Transverse colon (tissue), 4 donors: ENCODE results near the gene ARHGEF1. TPM values are rescaled to one million over a fixed set of nuclear protein-coding genes. Genes with fewer than 3 reads are reported as not detected.

Source experiments
- DNase-seq: peaks from one replicate; pipeline ENCODE4 v3.0.0-alpha.2; 2019
- H3K27ac ChIP-seq, 4 donors: fragments of 200-600 bp; sonication (generic); 2 replicates each; pipeline ENCODE4 v1.5.1; 2016 to 2018; ENCODE audit warnings: inconsistent platforms in 4 of 4
- H3K27me3 ChIP-seq: fragments of 200-600 bp; sonication (generic); 2 replicates; pipeline ENCODE4 v1.5.1; 2017; ENCODE audit warnings: inconsistent platforms
- H3K36me3 ChIP-seq, 4 donors: fragments of 200-600 bp; sonication (generic); 2 replicates each; pipeline ENCODE4 v1.5.1; 2017 to 2019; ENCODE audit warnings: inconsistent platforms in 4 of 4
- H3K4me1 ChIP-seq, 4 donors: fragments of 200-600 bp; sonication (generic); 2 replicates each; pipeline ENCODE4 v1.5.1; 2017 to 2020; ENCODE audit warnings: inconsistent platforms in 4 of 4
- H3K4me3 ChIP-seq, 4 donors: fragments of 200-600 bp; sonication (generic); 1 replicate in 1 of 4; 2 replicates in 3 of 4; pipeline versions ENCODE4 v1.5.1 to v1.6.1; 2017 to 2019; ENCODE audit warnings: inconsistent platforms in 4 of 4
- H3K9me3 ChIP-seq, 2 donors: fragments of 200-600 bp; sonication (generic); 2 replicates each; pipeline ENCODE4 v1.5.1; 2017 to 2019; ENCODE audit warnings: inconsistent platforms in 2 of 2
- EP300 ChIP-seq: sonication (generic); formaldehyde crosslinking; IDR thresholded peaks from one replicate; pipeline ENCODE4 v1.6.1; 2017; ENCODE audit warnings: antibody characterized with exemption, low read depth
- POLR2A ChIP-seq: fragments of 450-650 bp; IDR thresholded peaks from one replicate; pipeline ENCODE4 v1.6.1; 2016; ENCODE audit warnings: antibody characterized with exemption, mild to moderate bottlenecking, moderate library complexity
- POLR2AphosphoS5 ChIP-seq, 3 donors: sonication (generic); formaldehyde crosslinking; IDR thresholded peaks; one replicate each; pipeline ENCODE4 v1.6.1; 2016; ENCODE audit warnings: antibody characterized with exemption in 3 of 3
- WGBS, 2 donors: methylation state at CpG; one replicate each; pipeline ENCODE4 v1.1.5; 2018; ENCODE audit warnings: low coverage in 1 of 2; 5-methylcytosine and 5-hydroxymethylcytosine counted together
- in situ Hi-C, 4 donors: fragments of 200-750 bp; cut with MboI; loops; one replicate each; pipeline versions ENCODE4 v1.15.0 to v1.15.1; 2017; ENCODE audit warnings: low sequenced_read_pairs in 3 of 4, low pct_ligation_motif_present in 1 of 4, low pct_unique_long_range_greater_than_20kb in 1 of 4
- intact Hi-C: fragments of 100-400 bp; cut with DNase I; formaldehyde crosslinking; loops from one replicate; pipeline ENCODE4 v1.15.1; 2023; ENCODE audit warnings: low total_unique reads
- total RNA-seq, 4 donors: library from RNA; depleted of rRNA; stranded (reverse); fragments of >200 nt; gene quantifications; one replicate each; pipeline ENCODE4 v1.1.0, GENCODE V29; 2016
- TF ChIP-seq, protein P1 (sequence below), 5 experiments: fragments of 200-600 bp in 3 of 5; fragments of 450-650 bp in 2 of 5; sonication (generic) in 3 of 5; IDR thresholded peaks; 1 replicate in 2 of 5; 2 replicates in 3 of 5; pipeline ENCODE4 v1.5.1; 2016 to 2017; ENCODE audit warnings: antibody characterized with exemption in 5 of 5, inconsistent platforms in 3 of 5, mild to moderate bottlenecking in 2 of 5, moderate library complexity in 1 of 5

The ARHGEF1 gene
- total RNA-seq, 4 donors from 2014 or later, result 64.3 to 215 (median 113) TPM

GRCh38 chr19:41862445-41862986, 20.5 kb upstream of the ARHGEF1 start:
- Histone ChIP-seq H3K9me3 (no peaks in the 10 kb centered on the region), H3K27ac (no peak overlapping the region), H3K4me1 (peaks cover 29 to 60% (median 38%) of the 10 kb centered on the region in 4 donors), H3K27me3 (no peaks in the 10 kb centered on the region), H3K36me3 (peaks cover 0 to 28% (median 11%) of the 10 kb centered on the region in 4 donors), H3K4me3 (no peak overlapping the region)
- in situ Hi-C loops, result no loop called here
- 38 to 48% methylated on average over 1 to 2 of the region's 2 CpGs for WGBS, 2 donors
- intact Hi-C loops, result no loop called here
- DNase-seq, result no peak
- TF ChIP-seq EP300 (no peak), POLR2AphosphoS5 (IDR thresholded peaks at IDR 0.05) (no peak), POLR2A (no peak)
- TF ChIP-seq, protein P1, sequence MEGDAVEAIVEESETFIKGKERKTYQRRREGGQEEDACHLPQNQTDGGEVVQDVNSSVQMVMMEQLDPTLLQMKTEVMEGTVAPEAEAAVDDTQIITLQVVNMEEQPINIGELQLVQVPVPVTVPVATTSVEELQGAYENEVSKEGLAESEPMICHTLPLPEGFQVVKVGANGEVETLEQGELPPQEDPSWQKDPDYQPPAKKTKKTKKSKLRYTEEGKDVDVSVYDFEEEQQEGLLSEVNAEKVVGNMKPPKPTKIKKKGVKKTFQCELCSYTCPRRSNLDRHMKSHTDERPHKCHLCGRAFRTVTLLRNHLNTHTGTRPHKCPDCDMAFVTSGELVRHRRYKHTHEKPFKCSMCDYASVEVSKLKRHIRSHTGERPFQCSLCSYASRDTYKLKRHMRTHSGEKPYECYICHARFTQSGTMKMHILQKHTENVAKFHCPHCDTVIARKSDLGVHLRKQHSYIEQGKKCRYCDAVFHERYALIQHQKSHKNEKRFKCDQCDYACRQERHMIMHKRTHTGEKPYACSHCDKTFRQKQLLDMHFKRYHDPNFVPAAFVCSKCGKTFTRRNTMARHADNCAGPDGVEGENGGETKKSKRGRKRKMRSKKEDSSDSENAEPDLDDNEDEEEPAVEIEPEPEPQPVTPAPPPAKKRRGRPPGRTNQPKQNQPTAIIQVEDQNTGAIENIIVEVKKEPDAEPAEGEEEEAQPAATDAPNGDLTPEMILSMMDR (IDR thresholded peaks at IDR 0.05), result no peak

DNA sequence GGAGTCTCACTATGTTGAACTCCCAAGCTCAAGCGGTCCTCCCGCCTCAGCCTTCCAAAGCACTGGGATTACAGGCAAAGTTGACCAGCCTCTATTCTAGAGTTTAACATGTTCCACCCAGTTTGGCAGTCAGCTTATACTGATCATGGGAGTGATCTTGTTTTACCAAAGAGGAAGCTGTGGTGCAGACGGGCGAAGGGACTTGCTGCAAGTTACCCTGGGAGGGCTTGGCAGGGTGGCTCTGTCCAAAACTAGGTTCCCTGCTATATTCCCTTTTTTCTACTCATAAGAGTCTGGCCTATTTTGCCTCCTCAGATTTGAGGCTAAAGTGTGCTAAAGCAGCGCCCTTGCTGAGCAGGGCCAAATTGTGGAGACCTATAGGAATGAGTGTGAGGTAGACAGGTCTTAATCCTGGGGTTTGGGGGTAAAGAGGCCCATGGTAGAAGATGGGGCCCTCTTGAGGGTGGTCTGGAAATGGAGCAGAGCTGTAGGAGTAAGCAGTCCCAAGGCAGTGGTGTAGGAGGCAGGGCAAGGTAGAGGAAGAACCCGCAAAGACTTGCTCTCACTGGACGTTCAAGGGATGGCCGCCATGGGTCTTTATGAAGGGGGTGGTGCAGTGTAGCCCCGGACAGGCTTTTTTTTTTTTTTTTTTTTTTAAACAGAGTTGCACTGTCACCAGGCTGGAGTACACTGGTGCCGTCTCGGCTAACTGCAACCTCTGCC, 19.6 kb upstream of the ARHGEF1 start:
- no peak overlapping the region for H3K4me3 ChIP-seq

DNA sequence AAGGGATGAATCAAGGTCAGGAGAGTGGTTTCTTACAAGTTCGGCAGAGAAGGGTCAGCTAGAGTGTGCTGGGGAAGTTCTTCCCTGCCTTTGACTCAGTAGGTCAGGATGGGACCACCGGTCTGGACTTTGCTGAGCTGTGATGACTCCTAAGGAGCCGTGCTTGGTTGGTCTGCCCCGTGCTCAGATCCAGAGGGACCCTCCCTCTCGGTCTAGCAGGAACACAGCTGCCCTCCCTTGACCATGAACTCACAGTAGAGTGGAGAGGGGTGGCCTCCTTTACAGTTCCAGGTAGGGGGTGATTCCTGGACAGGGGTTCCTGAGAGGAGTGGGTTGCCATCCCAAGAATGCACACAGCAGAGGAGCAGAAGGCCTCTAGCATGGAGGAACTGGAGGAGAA, 18.6 kb upstream of the ARHGEF1 start:
- Histone ChIP-seq H3K36me3 (peaks cover 0 to 35% (median 14%) of the 10 kb centered on the region in 4 donors), H3K27ac (no peak overlapping the region), H3K4me1 (peaks cover 34 to 74% (median 46%) of the 10 kb centered on the region in 4 donors), H3K4me3 (no peak overlapping the region), H3K9me3 (no peaks in the 10 kb centered on the region), H3K27me3 (no peaks in the 10 kb centered on the region)
- WGBS, 2 donors, result 84% methylated on average over 5 of the region's 5 CpGs; no CpG with 5 or more reads in 1 of the 2 donors
- intact Hi-C loops (no loop called here), in situ Hi-C loops (no loop called here)
- DNase-seq, result no peak
- TF ChIP-seq, protein P1 (IDR thresholded peaks at IDR 0.05), result no peak
- TF ChIP-seq POLR2A (no peak), POLR2AphosphoS5 (IDR thresholded peaks at IDR 0.05) (no peak), EP300 (no peak)

More for the DNA sequence above, 19.6 kb upstream of the ARHGEF1 start:
- intact Hi-C loops (no loop called here), in situ Hi-C loops (no loop called here)
- TF ChIP-seq POLR2AphosphoS5 (IDR thresholded peaks at IDR 0.05) (no peak), EP300 (no peak), POLR2A (no peak)
- TF ChIP-seq, protein P1 (IDR thresholded peaks at IDR 0.05), result no peak
- no peak for DNase-seq
- Histone ChIP-seq H3K4me1 (peaks cover 34 to 68% (median 41%) of the 10 kb centered on the region in 4 donors), H3K9me3 (no peaks in the 10 kb centered on the region), H3K36me3 (peaks cover 0 to 28% (median 11%) of the 10 kb centered on the region in 4 donors), H3K27ac (no peak overlapping the region), H3K27me3 (no peaks in the 10 kb centered on the region)
- 74 to 84% methylated on average over 9 to 11 of the region's 11 CpGs for WGBS, 2 donors

- no peak for DNase-seq
- intact Hi-C loops, result no loop called here
- no peak overlapping the region for H3K27ac ChIP-seq
- H3K9me3 ChIP-seq, result no peaks in the 10 kb centered on the region
- in situ Hi-C loops, result no loop called here
- H3K4me3 ChIP-seq, result no peak overlapping the region
- peaks cover 0 to 42% (median 18%) of the 10 kb centered on the region in 4 donors for H3K36me3 ChIP-seq
- TF ChIP-seq, protein P1 (IDR thresholded peaks at IDR 0.05), result no peak
- TF ChIP-seq POLR2A (no peak), EP300 (no peak), POLR2AphosphoS5 (IDR thresholded peaks at IDR 0.05) (no peak)
- H3K27me3 ChIP-seq, result no peaks in the 10 kb centered on the region
- 88% methylated on average over 3 of the region's 3 CpGs; no CpG with 5 or more reads in 1 of the 2 donors for WGBS, 2 donors
- H3K4me1 ChIP-seq, result peaks cover 30 to 86% (median 50%) of the 10 kb centered on the region in 4 donors
Measured at GRCh38 chr19:41866284-41866683, 16.7 kb upstream of the ARHGEF1 start.
